DMS153 treated with DMSO at 0.1 percent for 48 hours (cell line): ENCODE measurements around the gene CCDC68.

ENCODE experiments used
- DNase-seq: peaks from one replicate; lab custom pipeline; 2025; ENCODE audit not compliant: unreplicated experiment; lab: John Stamatoyannopoulos, UW

CCDC68 gene

DNA sequence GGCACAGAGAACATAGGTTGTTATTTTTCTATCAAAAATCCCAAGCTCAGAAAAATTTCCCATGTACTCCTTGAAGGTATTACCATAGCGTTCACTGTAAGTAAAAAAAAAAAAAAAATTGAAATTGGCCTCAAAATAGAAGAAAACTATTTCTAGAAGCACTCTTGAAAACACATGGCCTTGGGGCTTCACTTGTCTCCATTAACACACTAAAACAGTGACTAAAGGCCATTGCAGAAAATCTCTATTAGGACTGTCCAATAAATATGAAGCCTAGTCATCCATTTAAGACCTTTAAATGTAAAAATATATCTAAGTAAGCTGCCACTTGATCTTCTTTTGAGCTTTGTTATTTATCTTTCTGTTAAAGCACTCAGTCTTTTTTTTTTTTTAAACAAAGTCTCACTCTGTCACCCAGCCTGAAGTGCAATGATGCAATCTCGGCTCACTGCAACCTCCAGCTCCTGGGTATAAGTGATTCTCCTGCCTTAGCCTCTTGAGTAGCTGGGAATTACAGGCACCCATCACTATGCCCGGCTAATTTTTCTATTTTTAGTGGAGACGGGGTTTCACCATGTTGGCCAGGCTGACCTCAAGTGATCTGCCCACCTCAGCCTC is 35.8 kb downstream of the CCDC68 start:
- no peak for DNase-seq

- no peak for DNase-seq
Observed at GRCh38 chr18:54919412-54919811, 39.8 kb downstream of the CCDC68 start.

DNA sequence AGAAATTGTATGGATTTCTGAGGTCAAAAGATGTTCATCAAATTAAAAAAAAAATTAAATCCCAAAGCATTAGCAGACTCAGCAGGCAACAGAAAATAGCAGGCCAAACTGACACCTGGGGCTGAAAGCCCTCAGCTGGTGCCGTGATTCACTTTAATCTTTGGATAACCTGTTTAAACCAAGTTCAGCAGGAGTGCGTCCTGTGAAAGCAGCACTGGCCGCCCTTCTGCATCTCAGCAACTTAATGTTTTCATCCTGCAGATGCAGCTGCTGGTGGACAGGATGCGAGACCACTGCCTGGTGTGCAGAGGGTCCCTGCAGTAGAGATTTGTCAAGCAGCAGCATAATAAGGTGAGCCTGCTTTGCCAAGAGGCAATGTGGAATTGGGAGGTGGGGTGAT is 41.2 kb downstream of the CCDC68 start:
- DNase-seq: no peak

- DNase-seq: no peak
Observed at GRCh38 chr18:54916507-54916906, 42.8 kb downstream of the CCDC68 start.

- DNase-seq: no peak
Observed at GRCh38 chr18:54914816-54915215, 44.4 kb downstream of the CCDC68 start.

GRCh38 chr18:54911551-54911950 is 47.7 kb downstream of the CCDC68 start:
- DNase-seq: no peak

DNA sequence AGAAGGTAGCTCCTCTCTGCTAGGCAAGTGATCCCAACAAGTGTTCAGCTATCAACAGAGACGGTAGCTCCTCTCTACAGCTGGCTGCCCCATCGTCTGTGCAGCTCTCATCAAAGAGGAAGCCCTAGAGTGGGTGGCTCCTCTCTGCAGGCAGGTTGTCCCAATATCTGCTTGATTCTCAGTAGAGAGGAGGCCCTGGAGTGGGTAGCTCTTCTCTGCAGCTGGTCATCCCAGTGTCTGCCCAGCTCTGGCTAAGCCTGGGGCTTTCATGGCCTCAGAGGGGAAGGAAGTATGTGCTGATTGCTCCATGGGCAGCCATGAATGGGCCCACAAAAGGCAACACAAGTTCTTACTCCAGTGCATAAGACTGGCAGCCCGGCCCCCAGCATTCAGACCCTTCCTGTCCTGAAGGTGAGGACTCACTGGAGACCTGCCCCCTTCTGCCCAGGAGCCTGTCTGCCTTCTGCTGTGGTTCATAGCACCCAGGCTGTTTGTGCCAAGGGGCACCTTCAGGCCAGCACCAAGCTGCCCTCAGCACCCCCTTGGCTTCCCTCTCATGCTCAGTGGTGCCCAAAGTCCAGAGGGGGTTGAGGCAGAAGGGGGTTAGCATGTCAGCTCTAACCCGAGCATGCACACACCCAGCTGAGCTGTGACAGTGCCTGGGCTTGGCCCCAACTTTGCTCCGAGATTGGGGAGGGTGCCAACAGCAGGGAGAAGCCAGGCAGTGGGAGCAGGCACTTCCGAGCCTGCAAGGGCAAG is 48.9 kb downstream of the CCDC68 start:
- no peak for DNase-seq

- no peak for DNase-seq
Observed at GRCh38 chr18:54909538-54909937, 49.7 kb downstream of the CCDC68 start.

DNA sequence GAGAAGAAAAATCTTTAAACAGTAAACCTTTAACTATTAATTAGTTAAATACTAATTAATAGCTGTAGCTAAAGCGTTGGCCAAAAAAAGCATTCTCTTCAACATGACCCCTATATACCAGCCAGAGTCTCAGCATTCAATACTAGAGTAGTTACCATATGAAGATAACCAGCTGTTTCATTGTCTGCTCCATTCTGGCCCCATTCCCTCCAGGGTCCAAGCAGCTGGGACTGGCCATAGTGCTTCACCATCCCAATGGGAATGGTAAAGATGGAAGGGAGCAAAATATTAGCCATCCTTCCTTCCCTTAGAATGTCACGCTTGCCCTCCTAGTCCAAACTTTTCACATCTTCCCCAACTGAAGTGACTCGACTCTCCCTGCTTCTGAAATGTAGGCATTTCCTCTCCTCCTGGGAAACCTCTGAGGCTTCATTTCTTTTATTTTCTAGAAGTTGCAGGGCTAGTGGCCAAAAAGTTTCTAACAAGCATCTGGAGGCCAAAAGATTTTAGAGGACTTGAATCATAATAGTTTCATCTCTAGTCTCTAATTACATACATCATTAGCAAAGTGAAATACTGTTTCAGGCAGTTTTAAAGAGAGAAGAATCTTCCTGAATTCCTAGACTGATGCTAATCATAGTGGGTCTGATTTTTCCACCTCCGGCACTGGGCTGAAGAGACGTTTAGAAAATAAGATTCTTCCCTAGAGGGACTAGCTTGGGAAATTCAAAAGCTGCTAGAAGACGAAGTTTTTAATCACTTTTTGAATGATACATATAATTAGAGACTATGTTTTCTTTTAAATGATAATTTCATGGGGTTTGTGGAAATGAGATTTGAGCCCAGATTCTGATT is 52.7 kb downstream of the CCDC68 start:
- no peak for DNase-seq

DNA sequence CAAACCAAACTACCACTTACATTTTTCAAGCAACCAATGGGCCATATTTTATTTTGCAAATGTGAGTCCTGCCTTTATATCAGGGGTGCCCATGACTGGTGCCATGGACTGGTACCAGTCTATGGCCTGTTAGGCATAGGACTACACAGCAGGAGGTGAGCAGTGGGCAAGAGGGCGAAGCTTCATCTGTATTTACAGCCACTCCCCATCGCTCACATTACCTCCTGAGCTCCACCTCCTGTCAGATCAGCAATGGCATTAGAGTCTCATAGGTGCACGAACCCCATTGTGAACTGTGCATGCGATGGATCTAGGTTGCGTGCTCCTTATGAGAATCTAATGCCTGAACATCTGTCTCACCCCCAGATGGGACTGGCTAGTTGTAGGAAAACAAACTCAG is 53.6 kb downstream of the CCDC68 start:
- no peak for DNase-seq

- no peak for DNase-seq
Observed at GRCh38 chr18:54904581-54904980, 54.7 kb downstream of the CCDC68 start.

- DNase-seq: no peak
Observed at GRCh38 chr18:54900290-54900689, 59.0 kb downstream of the CCDC68 start.

- no peak for DNase-seq
Observed at GRCh38 chr18:54899500-54899899, 59.8 kb downstream of the CCDC68 start.

GRCh38 chr18:54888933-54889332 is 70.3 kb downstream of the CCDC68 start:
- DNase-seq: no peak

GRCh38 chr18:54888378-54888777 is 70.9 kb downstream of the CCDC68 start:
- no peak for DNase-seq

DNA sequence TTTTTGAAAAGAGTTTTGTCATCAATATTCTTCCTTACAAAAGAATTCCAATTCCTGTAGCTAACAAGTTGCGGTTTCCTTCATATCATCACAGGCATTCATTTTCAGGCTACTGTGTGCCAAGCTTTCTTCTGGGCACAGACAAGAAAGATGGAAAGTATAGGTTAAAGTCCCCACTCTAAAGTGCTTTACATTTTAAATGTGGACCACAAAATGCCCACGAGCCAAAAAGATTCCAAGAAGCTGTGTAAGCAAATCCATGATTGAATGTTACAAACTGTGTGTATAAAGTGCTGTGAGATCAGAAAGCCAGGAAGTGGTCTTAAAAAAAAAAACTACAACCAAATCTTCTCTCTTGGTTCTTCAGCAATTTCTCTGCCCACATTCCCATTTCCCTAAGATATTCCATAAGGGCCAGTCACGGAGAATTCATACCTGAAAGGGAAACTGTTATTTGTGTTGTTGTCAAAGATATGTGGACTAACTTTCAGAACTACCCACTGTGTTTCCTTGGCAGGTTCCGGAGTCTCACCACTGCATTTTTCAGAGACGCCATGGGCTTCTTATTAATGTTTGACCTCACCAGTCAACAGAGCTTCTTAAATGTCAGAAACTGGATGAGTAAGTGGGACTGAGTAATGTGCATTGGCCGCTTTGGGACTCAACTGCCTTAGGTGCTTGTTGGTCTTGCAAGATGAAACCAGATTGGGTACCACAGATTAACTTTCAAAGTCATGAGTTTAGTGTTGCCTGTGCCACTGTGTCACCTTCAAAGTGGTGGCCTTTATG is 75.3 kb downstream of the CCDC68 start:
- DNase-seq: no peak

DNA sequence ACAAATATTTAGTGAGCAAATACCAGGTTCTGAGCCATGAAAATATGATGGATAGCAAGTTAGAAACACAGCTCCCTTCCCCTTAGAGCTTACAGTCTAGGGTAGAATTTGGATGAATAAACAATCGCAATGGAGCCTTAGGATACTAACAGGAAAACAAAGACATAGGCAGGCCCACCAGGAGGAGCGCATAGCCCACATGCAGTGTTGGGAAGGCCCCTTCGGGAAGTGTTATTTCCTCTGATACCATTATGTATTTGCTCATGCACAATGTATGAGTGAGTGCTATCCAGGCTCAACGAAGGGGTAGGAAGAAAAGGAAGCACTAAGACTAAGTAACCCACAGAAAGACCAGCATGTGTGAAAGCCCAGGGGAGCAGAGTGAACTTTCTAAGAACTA is 76.9 kb downstream of the CCDC68 start:
- DNase-seq: no peak

DNA sequence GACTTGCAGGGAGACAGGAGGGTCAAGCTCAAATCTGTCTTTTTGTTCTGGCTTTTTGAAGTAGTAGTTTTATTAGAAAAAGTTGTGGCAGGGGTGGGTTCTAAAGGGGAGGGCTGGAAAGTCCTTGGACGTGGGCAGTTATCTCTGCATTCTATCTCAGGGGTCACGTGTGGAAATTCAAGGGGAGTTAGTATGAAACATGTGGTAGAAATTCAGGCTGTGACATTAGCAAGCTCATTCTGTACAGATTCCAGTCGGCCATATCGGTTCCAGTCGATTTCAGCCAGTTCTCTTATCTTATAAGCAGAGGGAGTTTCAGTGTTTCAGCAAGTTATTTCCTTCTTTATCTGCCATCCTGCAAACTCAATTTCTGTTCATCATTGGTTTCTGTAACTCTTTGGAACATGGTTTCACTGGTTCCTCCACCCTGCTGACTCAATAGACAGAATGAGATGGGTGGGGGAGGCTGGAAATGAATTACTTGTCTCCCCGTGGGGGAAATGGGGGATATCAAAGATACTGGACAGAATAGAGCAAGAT is 78.0 kb downstream of the CCDC68 start:
- DNase-seq: no peak

- DNase-seq: no peak
Observed at GRCh38 chr18:54880395-54881105, 78.7 kb downstream of the CCDC68 start.

DNA sequence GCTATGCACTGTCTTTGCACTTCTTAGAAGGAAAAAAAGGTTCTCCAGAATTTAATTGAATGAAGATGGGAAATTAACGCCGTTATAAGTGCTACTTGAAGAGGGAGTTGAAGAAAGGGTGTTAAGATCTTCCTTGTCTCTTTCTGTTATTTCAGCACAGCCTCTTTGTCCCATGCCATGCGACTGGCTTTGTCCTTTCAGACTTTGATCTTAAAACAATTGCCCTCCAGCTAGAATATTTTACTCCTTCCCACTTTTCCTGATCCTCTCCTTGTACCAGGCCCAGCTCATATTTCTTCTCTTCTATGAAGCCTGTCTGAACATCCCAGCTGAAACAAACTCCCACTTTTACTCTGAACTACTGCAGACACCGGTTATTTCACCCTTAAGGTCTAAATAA is 79.6 kb downstream of the CCDC68 start:
- no peak for DNase-seq
